ENCODE measurements around the gene SPOCD1.
A peak's percentile ranks its signal among the peaks of the same experiment; 100 is the strongest.

The SPOCD1 gene

GRCh38 chr1:31792541-31792940, 23.3 kb downstream of the SPOCD1 start:
- no peak overlapping the region for H4K12ac ChIP-seq (ENCODE audit: low read depth, low read length)
- H3K27me3 ChIP-seq (ENCODE audit: insufficient read depth, low read length) = no peaks in the 10 kb centered on the region
- no peak overlapping the region for H4K91ac ChIP-seq (ENCODE audit: low read depth, low read length)
- peaks cover 2% of the 10 kb centered on the region for H3K9me3 ChIP-seq (ENCODE audit: insufficient read depth, low read depth, low read length)
- no CpG with 5 or more reads among the region's 4 CpGs for WGBS (ENCODE audit: extremely low coverage, insufficient coverage, insufficient read length)
- peaks cover 2% of the 10 kb centered on the region for H3K79me2 ChIP-seq (ENCODE audit: control insufficient read depth, insufficient read depth, low read length, poor library complexity)
- H2BK5ac ChIP-seq (ENCODE audit: low read depth, low read length, poor library complexity) = no peak overlapping the region
- H2AFZ ChIP-seq (ENCODE audit: insufficient read depth, low read length, poor library complexity) = no peak overlapping the region
- no peak overlapping the region for H4K8ac ChIP-seq (ENCODE audit: low read depth, low read length)
- H3K14ac ChIP-seq (ENCODE audit: low read length) = no peak overlapping the region
- DNase-seq = no peak
- no peak overlapping the region for H3K4ac ChIP-seq (ENCODE audit: low read depth, low read length)
- H3K4me3 ChIP-seq (ENCODE audit: low read depth, low read length) = no peak overlapping the region
- no peak overlapping the region for H2BK120ac ChIP-seq (ENCODE audit: insufficient read depth, low read length, poor library complexity)
- no peak overlapping the region for H2BK12ac ChIP-seq (ENCODE audit: low read length)
- peaks cover 3% of the 10 kb centered on the region for H3K79me1 ChIP-seq (ENCODE audit: low read length)
- no peak overlapping the region for H3K27ac ChIP-seq (ENCODE audit: low read depth, low read length)
- H3K36me3 ChIP-seq (ENCODE audit: control insufficient read depth in 1 of 2, insufficient read depth in 2 of 2, low read length in 2 of 2) = no peaks in the 10 kb centered on the region
- H3K4me1 ChIP-seq (ENCODE audit: control insufficient read depth in 1 of 2, insufficient read depth in 2 of 2, low read length in 2 of 2) = peaks cover 5 to 8% of the 10 kb centered on the region in 2 experiments
- H3K18ac ChIP-seq (ENCODE audit: low read length) = no peak overlapping the region
- H2AK5ac ChIP-seq (ENCODE audit: low read length) = no peak overlapping the region
- no peak overlapping the region for H3K4me2 ChIP-seq (ENCODE audit: low read length)
- no peak overlapping the region for H3K9ac ChIP-seq (ENCODE audit: low read length)
- no peak overlapping the region for H3K23ac ChIP-seq (ENCODE audit: low read length)

- no peak overlapping the region for H2BK120ac ChIP-seq (ENCODE audit: insufficient read depth, low read length, poor library complexity)
- no peak overlapping the region for H3K14ac ChIP-seq (ENCODE audit: low read length)
- H4K8ac ChIP-seq (ENCODE audit: low read depth, low read length) = no peak overlapping the region
- H3K4me1 ChIP-seq (ENCODE audit: control insufficient read depth in 1 of 2, insufficient read depth in 2 of 2, low read length in 2 of 2) = peaks cover 5 to 8% of the 10 kb centered on the region in 2 experiments
- H3K9ac ChIP-seq (ENCODE audit: low read length) = no peak overlapping the region
- no peaks in the 10 kb centered on the region for H3K27me3 ChIP-seq (ENCODE audit: insufficient read depth, low read length)
- no peak overlapping the region for H3K4ac ChIP-seq (ENCODE audit: low read depth, low read length)
- no peak overlapping the region for H2BK5ac ChIP-seq (ENCODE audit: low read depth, low read length, poor library complexity)
- DNase-seq = no peak
- H3K79me1 ChIP-seq (ENCODE audit: low read length) = peaks cover 3% of the 10 kb centered on the region
- H3K4me2 ChIP-seq (ENCODE audit: low read length) = no peak overlapping the region
- no peak overlapping the region for H3K4me3 ChIP-seq (ENCODE audit: low read depth, low read length)
- H2AK5ac ChIP-seq (ENCODE audit: low read length) = no peak overlapping the region
- no peak overlapping the region for H2BK12ac ChIP-seq (ENCODE audit: low read length)
- WGBS (ENCODE audit: extremely low coverage, insufficient coverage, insufficient read length) = no CpG with 5 or more reads among the region's 11 CpGs
- no peak overlapping the region for H4K91ac ChIP-seq (ENCODE audit: low read depth, low read length)
- H3K79me2 ChIP-seq (ENCODE audit: control insufficient read depth, insufficient read depth, low read length, poor library complexity) = peaks cover 2% of the 10 kb centered on the region
- H3K27ac ChIP-seq (ENCODE audit: low read depth, low read length) = no peak overlapping the region
- H3K9me3 ChIP-seq (ENCODE audit: insufficient read depth, low read depth, low read length) = peaks cover 2% of the 10 kb centered on the region
- H3K18ac ChIP-seq (ENCODE audit: low read length) = no peak overlapping the region
- H2AFZ ChIP-seq (ENCODE audit: insufficient read depth, low read length, poor library complexity) = no peak overlapping the region
- no peak overlapping the region for H3K23ac ChIP-seq (ENCODE audit: low read length)
- no peak overlapping the region for H4K12ac ChIP-seq (ENCODE audit: low read depth, low read length)
- H3K36me3 ChIP-seq (ENCODE audit: control insufficient read depth in 1 of 2, insufficient read depth in 2 of 2, low read length in 2 of 2) = no peaks in the 10 kb centered on the region
Measured at GRCh38 chr1:31792116-31792515, 23.7 kb downstream of the SPOCD1 start.

GRCh38 chr1:31791131-31791858, 24.5 kb downstream of the SPOCD1 start:
- no peaks in the 10 kb centered on the region for H3K36me3 ChIP-seq (ENCODE audit: control insufficient read depth in 1 of 2, insufficient read depth in 2 of 2, low read length in 2 of 2)
- H3K4me3 ChIP-seq (ENCODE audit: low read depth, low read length) = no peak overlapping the region
- peaks cover 5 to 8% of the 10 kb centered on the region in 2 experiments for H3K4me1 ChIP-seq (ENCODE audit: control insufficient read depth in 1 of 2, insufficient read depth in 2 of 2, low read length in 2 of 2)
- no peak overlapping the region for H2AFZ ChIP-seq (ENCODE audit: insufficient read depth, low read length, poor library complexity)
- no peak overlapping the region for H2BK120ac ChIP-seq (ENCODE audit: insufficient read depth, low read length, poor library complexity)
- no peak for DNase-seq
- H3K79me1 ChIP-seq (ENCODE audit: low read length) = peaks cover 3% of the 10 kb centered on the region
- H4K12ac ChIP-seq (ENCODE audit: low read depth, low read length) = no peak overlapping the region
- H3K27ac ChIP-seq (ENCODE audit: low read depth, low read length) = no peak overlapping the region
- H3K9ac ChIP-seq (ENCODE audit: low read length) = peak overlapping the region; percentile 17
- no peak overlapping the region for H4K91ac ChIP-seq (ENCODE audit: low read depth, low read length)
- H3K18ac ChIP-seq (ENCODE audit: low read length) = no peak overlapping the region
- H3K27me3 ChIP-seq (ENCODE audit: insufficient read depth, low read length) = no peaks in the 10 kb centered on the region
- no peak overlapping the region for H3K14ac ChIP-seq (ENCODE audit: low read length)
- WGBS (ENCODE audit: extremely low coverage, insufficient coverage, insufficient read length) = no CpG with 5 or more reads among the region's 13 CpGs
- H3K4me2 ChIP-seq (ENCODE audit: low read length) = no peak overlapping the region
- H2AK5ac ChIP-seq (ENCODE audit: low read length) = no peak overlapping the region
- no peak overlapping the region for H2BK12ac ChIP-seq (ENCODE audit: low read length)
- no peak overlapping the region for H3K4ac ChIP-seq (ENCODE audit: low read depth, low read length)
- peaks cover 2% of the 10 kb centered on the region for H3K79me2 ChIP-seq (ENCODE audit: control insufficient read depth, insufficient read depth, low read length, poor library complexity)
- peaks cover 2% of the 10 kb centered on the region for H3K9me3 ChIP-seq (ENCODE audit: insufficient read depth, low read depth, low read length)
- H2BK5ac ChIP-seq (ENCODE audit: low read depth, low read length, poor library complexity) = no peak overlapping the region
- no peak overlapping the region for H4K8ac ChIP-seq (ENCODE audit: low read depth, low read length)
- no peak overlapping the region for H3K23ac ChIP-seq (ENCODE audit: low read length)

- H3K14ac ChIP-seq (ENCODE audit: low read length) = no peak overlapping the region
- no peaks in the 10 kb centered on the region for H3K27me3 ChIP-seq (ENCODE audit: insufficient read depth, low read length)
- no peak overlapping the region for H3K4me3 ChIP-seq (ENCODE audit: low read depth, low read length)
- H4K12ac ChIP-seq (ENCODE audit: low read depth, low read length) = no peak overlapping the region
- no peak overlapping the region for H2BK120ac ChIP-seq (ENCODE audit: insufficient read depth, low read length, poor library complexity)
- no peak overlapping the region for H3K4ac ChIP-seq (ENCODE audit: low read depth, low read length)
- H3K4me1 ChIP-seq (ENCODE audit: control insufficient read depth in 1 of 2, insufficient read depth in 2 of 2, low read length in 2 of 2) = peaks cover 5 to 8% of the 10 kb centered on the region in 2 experiments
- H3K18ac ChIP-seq (ENCODE audit: low read length) = no peak overlapping the region
- H3K23ac ChIP-seq (ENCODE audit: low read length) = no peak overlapping the region
- no peak overlapping the region for H4K8ac ChIP-seq (ENCODE audit: low read depth, low read length)
- DNase-seq = no peak
- no peaks in the 10 kb centered on the region for H3K36me3 ChIP-seq (ENCODE audit: control insufficient read depth in 1 of 2, insufficient read depth in 2 of 2, low read length in 2 of 2)
- H3K79me2 ChIP-seq (ENCODE audit: control insufficient read depth, insufficient read depth, low read length, poor library complexity) = peaks cover 2% of the 10 kb centered on the region
- no CpG with 5 or more reads among the region's 11 CpGs for WGBS (ENCODE audit: extremely low coverage, insufficient coverage, insufficient read length)
- H4K91ac ChIP-seq (ENCODE audit: low read depth, low read length) = no peak overlapping the region
- peaks cover 2% of the 10 kb centered on the region for H3K9me3 ChIP-seq (ENCODE audit: insufficient read depth, low read depth, low read length)
- no peak overlapping the region for H2AK5ac ChIP-seq (ENCODE audit: low read length)
- H3K27ac ChIP-seq (ENCODE audit: low read depth, low read length) = no peak overlapping the region
- H3K79me1 ChIP-seq (ENCODE audit: low read length) = peaks cover 3% of the 10 kb centered on the region
- H3K9ac ChIP-seq (ENCODE audit: low read length) = no peak overlapping the region
- no peak overlapping the region for H3K4me2 ChIP-seq (ENCODE audit: low read length)
- H2BK12ac ChIP-seq (ENCODE audit: low read length) = no peak overlapping the region
- no peak overlapping the region for H2BK5ac ChIP-seq (ENCODE audit: low read depth, low read length, poor library complexity)
- H2AFZ ChIP-seq (ENCODE audit: insufficient read depth, low read length, poor library complexity) = no peak overlapping the region
Measured at GRCh38 chr1:31790641-31791091, 25.2 kb downstream of the SPOCD1 start.

All from trophoblast cell (in vitro differentiated cells and primary cell).